Measurements from ENCODE around the gene SORCS2.

GRCh38 chr4:7657545-7658297, 465.4 kb downstream of the SORCS2 start:
- TF ChIP-seq CTCF (IDR thresholded peaks at IDR 0.05) (no peak), POLR2A (IDR thresholded peaks at IDR 0.05) (no peak)

Measured in breast epithelium (tissue), 3 donors.